HG03064 (cell line): Measurements from ENCODE around the gene LRCH3.

ENCODE experiments used
- ATAC-seq: cut with Tn5 transposase; IDR thresholded peaks from one replicate; pipeline ENCODE4 v1.9.1; 2021; ENCODE audit warnings: low read depth; ENCODE audit not compliant: unreplicated experiment

The LRCH3 gene

GRCh38 chr3:197791892-197792647, 1.0 kb downstream of the LRCH3 start:
- ATAC-seq: peak; percentile 16

DNA sequence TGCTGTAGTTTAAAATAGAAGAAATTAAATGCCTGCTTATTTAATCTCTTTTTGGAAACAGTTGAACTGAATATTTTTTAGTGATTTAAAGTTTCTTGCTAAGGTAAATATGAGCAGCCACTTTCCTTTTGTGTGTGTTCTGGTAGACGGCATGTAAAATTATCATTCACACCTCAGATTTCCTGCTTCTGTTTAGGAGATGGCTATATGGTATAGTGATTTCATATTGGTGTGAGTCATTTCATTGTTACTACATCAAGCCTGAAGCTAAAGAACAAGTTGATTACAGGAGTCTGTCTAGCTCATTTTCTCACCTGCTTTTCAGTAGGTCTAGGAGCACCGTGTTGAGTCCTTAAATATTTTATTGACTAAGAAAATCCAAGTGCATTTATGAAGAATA, 2.2 kb downstream of the LRCH3 start:
- peak; percentile 34 for ATAC-seq

- no peak for ATAC-seq
Measured at GRCh38 chr3:197794115-197794514, 3.1 kb downstream of the LRCH3 start.

DNA sequence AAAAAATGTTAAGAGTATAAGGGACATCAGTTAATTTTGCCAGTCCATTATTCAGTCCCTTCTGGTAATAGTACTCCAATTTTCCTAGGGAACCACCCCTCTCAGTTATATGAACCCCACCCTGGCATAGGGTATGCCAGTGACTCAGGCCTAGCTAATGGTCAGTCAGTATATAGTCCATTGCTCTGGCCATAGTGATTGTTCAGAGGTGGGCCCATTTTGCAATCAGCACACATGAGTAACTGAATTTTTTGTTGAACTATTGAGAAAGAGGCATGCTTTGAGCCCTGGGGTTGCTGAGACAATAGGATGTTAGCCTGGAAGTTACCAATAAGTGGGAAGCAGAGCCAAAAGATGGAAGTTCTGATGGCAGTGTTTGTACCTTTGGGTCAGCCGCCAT, 4.1 kb downstream of the LRCH3 start:
- no peak for ATAC-seq

- no peak for ATAC-seq
Measured at GRCh38 chr3:197796087-197796486, 5.0 kb downstream of the LRCH3 start.

DNA sequence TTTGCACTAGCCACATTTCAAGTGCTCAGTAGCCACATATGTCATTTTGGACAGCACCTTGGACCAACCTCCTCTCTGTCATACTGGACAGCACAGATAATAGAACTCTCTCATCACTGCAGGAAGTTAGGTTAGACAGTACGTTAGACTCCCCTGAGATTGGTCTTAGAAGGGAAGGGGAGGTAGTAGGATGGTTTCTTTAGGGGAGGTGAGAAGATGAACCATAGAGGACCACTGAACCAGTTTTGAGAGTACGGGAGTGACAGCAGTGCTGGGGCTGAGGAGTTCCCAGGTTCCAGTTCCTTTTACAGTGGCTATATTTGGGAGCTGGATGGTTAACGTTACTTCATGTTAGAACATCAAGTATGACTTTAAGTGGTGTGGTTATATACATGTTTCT, 7.8 kb downstream of the LRCH3 start:
- no peak for ATAC-seq

GRCh38 chr3:197800379-197800778, 9.3 kb downstream of the LRCH3 start:
- no peak for ATAC-seq

DNA sequence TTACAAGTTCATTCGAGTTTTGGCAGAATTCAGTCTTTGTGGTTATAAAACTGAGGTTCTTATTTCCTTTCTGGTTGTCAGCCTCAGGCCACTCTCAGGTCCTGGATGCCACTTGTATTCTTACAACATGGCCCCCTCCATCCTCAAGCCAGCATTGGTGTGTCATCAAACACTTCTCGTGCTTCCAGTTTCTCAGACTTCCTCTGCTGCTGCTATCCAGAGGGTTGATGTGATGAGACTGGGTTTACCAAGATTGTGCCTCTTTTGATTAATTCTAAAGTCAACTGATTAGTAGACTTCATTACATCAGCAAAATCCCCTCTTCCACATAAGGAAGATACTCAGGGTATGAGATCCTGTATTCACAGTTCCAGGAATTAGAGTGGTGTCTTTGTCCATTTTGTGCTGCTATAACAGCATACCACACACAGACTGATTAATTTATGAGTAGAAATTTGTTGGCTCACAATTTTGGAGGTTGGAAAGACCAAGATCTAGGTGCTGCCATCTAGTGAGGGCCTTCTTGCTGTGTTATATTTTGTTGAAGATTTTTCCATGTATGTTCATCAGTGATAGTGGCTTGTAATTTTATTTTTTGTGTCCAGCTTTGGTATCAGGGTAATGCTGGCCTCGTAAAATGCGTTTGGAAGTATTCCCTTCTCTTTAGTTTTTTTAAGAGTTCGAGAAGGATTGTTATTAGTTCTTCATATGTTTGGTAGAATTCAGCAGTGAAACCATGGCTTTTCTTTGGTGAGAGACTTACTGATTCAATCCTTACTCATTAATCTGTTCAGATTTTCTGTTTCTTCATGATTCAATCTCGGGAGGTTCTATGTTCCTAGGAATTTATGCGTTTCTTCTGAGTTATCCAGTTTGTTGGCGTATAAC, 11.1 kb downstream of the LRCH3 start:
- no peak for ATAC-seq

DNA sequence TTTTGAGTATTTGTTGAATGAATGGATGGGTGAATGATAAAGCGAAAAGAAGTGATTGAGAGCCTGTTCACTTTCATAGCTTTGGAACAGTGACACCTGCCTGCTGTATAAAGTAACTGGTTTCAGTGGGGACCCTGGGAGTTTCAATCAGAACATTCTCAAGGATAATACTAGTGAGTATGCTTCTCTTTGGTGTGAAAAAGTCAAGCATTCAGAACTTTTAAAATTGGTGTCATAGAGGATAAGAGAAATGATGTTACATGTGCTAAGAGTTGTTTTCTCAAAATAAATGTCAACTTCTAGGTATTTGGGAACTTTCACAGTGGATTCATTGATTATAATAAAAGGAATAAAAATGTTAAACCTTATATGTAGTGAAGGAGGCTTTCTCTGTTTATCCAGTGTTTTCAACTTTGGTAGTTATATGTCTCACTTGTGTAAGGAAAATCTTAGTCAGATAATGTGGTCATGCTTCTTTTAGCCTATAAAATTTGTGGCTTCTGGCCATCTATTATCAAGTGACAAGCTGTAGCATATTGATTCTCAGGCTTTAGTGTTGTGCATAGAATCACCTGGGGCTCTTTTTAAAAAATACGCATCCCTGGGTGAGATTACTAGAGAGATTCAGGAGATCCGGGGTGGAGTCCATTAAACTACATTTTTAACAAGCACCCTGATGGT, 11.9 kb downstream of the LRCH3 start:
- ATAC-seq: no peak

DNA sequence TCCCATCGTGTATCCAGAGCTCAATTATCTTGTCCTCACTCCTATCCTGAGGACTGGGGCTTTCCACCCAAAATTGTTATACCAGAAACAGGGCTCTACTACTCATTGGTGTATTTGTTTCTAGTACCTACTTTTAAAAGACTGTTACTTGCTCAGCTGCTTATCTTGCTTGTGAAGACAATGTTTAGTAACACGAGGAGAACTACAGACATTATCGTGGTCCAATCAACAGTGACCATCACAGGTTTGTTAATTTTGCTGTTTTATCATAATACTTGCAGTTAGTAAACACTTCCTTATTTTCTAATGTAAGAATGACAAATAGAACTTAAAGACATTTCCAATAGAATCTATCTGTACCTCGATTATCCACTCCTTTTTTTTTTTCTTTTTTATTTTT, 13.5 kb downstream of the LRCH3 start:
- no peak for ATAC-seq

DNA sequence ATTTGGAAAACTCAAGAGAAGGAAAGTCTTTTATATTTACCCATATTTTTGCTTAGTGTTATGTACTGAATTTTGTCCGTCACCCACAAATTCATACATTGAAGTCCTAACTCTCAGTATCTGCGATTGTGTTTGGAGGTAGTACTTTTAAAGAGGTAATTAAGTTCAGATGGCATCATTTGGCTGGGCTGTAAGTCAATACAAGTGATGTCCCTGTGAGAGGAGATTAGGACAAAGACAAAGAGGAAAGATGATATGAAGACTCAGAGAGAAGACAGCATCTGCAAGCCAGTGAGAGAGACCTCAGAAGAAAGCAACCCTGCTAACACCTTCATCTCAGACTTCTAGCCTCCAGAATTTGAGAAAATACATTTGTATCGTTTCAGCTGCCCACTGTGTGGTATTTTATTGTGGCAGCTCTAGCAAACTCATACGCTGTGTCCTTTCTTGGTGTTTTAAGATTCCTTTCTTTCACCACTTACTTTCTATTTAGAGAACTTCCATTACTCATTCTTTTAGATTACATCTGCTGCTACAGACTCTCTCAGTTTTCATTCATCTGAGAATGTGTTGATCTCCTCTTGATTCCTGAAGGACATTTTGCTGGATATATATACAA, 17.0 kb downstream of the LRCH3 start:
- ATAC-seq: no peak

DNA sequence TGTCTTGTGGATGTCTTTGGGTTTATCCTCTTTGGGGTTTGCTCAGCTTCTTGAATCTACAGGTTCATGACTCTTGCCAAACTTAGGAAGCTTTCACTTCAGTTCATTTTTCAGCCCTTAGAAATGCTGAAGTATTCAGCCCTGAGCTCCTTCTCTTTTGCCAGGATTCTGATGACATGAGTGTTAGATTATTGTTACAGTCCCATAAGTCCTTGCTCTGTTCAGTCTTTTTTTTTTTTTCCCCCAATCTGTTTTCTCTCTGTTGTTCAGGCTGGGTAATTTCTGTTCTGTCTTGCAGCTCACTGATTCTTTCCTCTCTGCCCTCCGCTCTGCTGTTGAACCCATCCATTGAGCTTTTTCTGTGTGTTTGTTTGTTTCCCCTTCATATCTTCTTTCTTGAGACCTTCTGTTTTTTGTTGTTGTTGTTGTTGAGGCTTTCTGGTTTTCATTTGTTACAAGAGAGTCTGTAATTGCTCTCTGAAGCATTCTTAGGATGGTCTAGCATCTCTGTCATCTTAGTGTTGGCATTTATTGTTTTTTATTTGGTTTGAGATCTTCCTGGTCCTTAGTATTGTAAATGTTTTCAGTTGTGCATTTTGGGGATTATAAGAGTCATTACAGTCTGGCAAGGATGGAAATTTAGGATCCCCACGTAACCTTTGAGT, 18.4 kb downstream of the LRCH3 start:
- no peak for ATAC-seq

GRCh38 chr3:197810901-197811300, 19.8 kb downstream of the LRCH3 start:
- no peak for ATAC-seq

GRCh38 chr3:197811343-197811742, 20.3 kb downstream of the LRCH3 start:
- no peak for ATAC-seq

GRCh38 chr3:197814372-197814771, 23.3 kb downstream of the LRCH3 start:
- no peak for ATAC-seq

- ATAC-seq: no peak
Measured at GRCh38 chr3:197820550-197821335, 29.7 kb downstream of the LRCH3 start.

DNA sequence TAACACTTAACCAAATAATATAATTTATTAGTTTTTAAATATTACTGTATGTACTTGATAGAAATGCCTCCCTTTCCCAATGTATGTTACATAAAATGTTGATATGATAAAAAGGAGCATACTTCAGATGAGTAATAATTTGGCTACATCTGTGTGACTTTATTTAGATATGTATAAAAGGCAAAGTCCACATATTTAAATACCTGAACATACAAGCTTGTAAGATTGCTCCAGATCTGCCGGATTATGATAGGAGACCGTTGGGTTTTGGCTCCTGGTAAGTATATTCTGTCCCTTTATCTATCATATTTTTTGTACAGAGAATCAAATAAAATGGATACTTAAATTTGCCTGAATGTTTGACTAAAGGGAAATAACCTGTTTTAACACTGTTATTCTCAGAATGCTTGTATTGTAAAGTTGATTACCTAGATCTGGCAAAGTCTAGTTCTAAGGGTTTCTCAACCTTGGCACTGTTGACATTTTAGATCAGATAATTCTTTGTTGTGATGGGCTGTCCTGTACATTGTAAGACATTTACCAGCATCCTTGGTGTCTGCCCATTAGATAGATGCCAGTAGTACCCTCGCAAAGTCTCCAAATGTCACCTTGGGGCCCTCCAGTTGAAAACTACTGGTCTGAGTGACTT, 38.5 kb downstream of the LRCH3 start:
- no peak for ATAC-seq

GRCh38 chr3:197830308-197830966, 39.4 kb downstream of the LRCH3 start:
- no peak for ATAC-seq

GRCh38 chr3:197830967-197831313, 39.9 kb downstream of the LRCH3 start:
- ATAC-seq: no peak
